Measurements from ENCODE around the gene NOTO. TPM values are rescaled to one million over a fixed set of nuclear protein-coding genes. Genes with fewer than 3 reads are reported as not detected.

NOTO gene
- total RNA-seq, 1 donor from 2014 or later = not detected

GRCh38 chr2:73232403-73233153 lies 30.2 kb downstream of the NOTO start:
- Mint-ChIP-seq H3K9me3 (no peaks in the 10 kb centered on the region), H3K27ac (no peak overlapping the region), H3K27me3 (ENCODE audit: insufficient read depth, low read depth) (peaks cover 4% of the 10 kb centered on the region), H3K4me1 (peaks cover 24% of the 10 kb centered on the region), H3K4me3 (peak overlapping the region; percentile 99), H3K36me3 (no peaks in the 10 kb centered on the region)
- H3K27me3 ChIP-seq = no peaks in the 10 kb centered on the region
- peak overlapping the region; percentile 86 for H3K4me3 ChIP-seq
- H3K4me1 ChIP-seq = peaks cover 14% of the 10 kb centered on the region
- peaks cover 31% of the 10 kb centered on the region for H4K20me1 ChIP-seq (ENCODE audit: low read depth)
- TF ChIP-seq EZH2phosphoT487 (IDR thresholded peaks at IDR 0.05) = no peak
- TF ChIP-seq CTCF (IDR thresholded peaks at IDR 0.05) = no peak
- no peak for TF ChIP-seq EZH2 (IDR thresholded peaks at IDR 0.05)
- no peak overlapping the region for H3K27ac ChIP-seq
- H3K9me3 ChIP-seq (ENCODE audit: low read depth) = no peaks in the 10 kb centered on the region
- H3K79me2 ChIP-seq (ENCODE audit: low read depth) = peaks cover 36% of the 10 kb centered on the region
- no peaks in the 10 kb centered on the region for H3K36me3 ChIP-seq
- peaks cover 11% of the 10 kb centered on the region for H3F3A ChIP-seq (ENCODE audit: low read depth)
- no peak for DNase-seq (ENCODE audit: low spot score)
- H2AFZ ChIP-seq (replicated peaks) = peak overlapping the region; percentile 70
- peak overlapping the region; percentile 22 for H3K9ac ChIP-seq
- peak overlapping the region; percentile 93 for H3K4me2 ChIP-seq

DNA sequence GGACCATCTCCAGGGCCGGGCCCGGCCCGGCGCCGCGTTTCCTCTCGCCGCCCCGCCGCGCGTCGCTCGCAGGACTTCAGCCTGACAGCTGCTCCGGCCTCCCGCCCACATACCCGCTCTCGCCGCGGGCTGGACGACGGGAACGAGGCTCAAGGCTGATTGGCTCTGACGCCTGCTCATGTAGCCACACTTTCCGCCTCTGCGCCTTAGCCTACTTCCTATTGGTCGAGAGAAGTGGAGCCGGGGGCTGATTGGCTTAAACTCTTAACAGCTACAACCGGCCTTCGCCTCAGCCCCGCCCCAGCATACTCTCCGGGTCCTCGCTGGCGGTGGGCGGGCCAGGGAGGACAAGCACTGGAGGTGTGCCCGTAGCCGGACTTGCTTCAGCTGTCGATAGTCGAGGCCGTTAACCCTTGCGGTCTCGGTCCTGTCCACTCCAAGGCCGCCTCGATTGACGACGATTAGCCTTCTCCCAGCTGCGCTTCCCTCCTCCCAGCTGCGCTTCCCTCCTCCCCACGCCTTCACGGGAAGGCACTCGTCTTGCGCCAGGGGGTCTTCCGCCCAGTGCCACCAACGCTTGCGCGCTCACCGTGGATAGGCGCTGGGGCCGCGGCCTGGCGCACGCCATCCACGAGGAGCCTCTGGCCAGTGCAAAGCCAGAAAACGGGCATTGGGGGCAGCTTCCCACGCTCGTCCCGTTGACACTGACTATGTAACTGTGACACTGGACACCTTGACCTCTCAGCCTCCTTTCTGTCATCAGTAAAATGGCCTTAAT lies 31.0 kb downstream of the NOTO start, which contains the start of gene PRADC1:
TSS of gene PRADC1 (minus strand) at position 86 of the 778 bp plus-strand sequence. CDS start at position 7, 79 bp downstream.
- H3K27ac ChIP-seq = peak within 1 kb of the TSS; percentile 23
- Mint-ChIP-seq H3K4me1 (peaks cover 28% of the 10 kb centered on the region), H3K36me3 (no peaks in the 10 kb centered on the region), H3K4me3 (peak within 1 kb of the TSS; percentile 99), H3K27me3 (ENCODE audit: insufficient read depth, low read depth) (peaks cover 4% of the 10 kb centered on the region), H3K9me3 (no peaks in the 10 kb centered on the region), H3K27ac (peak within 1 kb of the TSS; percentile 98)
- peak within 1 kb of the TSS; percentile 93 for H3K4me2 ChIP-seq
- peak within 1 kb of the TSS; percentile 86 for H3K4me3 ChIP-seq
- peaks cover 19% of the 10 kb centered on the region for H3F3A ChIP-seq (ENCODE audit: low read depth)
- peak within 1 kb of the TSS; percentile 22 for H3K9ac ChIP-seq
- H3K36me3 ChIP-seq = no peaks in the 10 kb centered on the region
- TF ChIP-seq EZH2phosphoT487 (IDR thresholded peaks at IDR 0.05) = peak; percentile 7
- TF ChIP-seq EZH2 (IDR thresholded peaks at IDR 0.05) = no peak
- peaks cover 17% of the 10 kb centered on the region for H3K4me1 ChIP-seq
- no peaks in the 10 kb centered on the region for H3K27me3 ChIP-seq
- H4K20me1 ChIP-seq (ENCODE audit: low read depth) = peaks cover 39% of the 10 kb centered on the region
- DNase-seq (ENCODE audit: low spot score) = peak; percentile 99
- no peaks in the 10 kb centered on the region for H3K9me3 ChIP-seq (ENCODE audit: low read depth)
- peaks cover 43% of the 10 kb centered on the region for H3K79me2 ChIP-seq (ENCODE audit: low read depth)
- peak within 1 kb of the TSS; percentile 70 for H2AFZ ChIP-seq (replicated peaks)

DNA sequence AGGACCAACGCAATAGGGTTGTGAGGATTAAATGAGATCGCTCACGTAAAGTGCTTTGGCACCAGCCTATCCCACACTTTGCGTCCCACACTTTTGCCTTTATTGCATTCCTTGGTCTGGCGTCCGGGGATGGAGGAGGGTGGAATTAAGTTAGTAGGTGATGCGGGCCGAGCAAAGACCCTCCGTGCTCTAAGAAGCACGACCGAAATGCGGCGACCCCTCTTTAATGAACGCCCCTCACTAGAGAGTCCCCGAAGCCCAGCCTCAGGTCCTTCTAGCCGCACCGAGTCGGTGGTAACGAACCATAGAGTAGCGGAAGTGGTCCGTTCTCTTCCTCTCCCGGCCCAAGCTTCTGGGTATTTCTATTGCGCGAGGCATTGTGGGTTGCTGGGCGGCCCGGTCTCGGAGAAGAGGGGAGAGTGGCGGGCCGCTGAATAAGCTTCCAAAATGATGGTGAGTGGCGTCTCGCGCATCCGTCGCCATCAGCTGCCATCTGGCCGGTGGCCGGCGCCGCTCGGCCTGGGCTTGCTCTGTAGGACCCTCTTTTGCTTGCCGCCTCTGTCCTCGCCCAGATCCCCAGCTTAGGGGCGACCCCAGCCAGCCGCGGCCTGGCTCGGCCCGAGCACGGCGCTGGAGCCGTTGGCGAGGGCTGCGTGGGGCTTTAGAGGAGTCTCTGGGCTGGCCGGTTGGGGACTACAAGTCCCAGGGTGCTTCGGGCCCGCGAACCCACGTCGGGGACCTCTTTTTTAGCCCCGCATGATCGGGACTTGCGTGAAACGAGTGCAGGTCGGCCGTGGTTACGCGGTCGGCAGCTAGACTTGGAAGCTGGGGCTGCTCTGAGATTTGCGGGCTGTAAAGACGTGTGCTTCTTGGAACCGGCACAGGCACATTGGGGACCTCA lies 31.8 kb downstream of the NOTO start, which contains the start of gene CCT7:
TSS of gene CCT7 (plus strand) at position 377 of the 901 bp plus-strand sequence. CDS start at position 448, 71 bp downstream.
- peaks cover 47% of the 10 kb centered on the region for H4K20me1 ChIP-seq (ENCODE audit: low read depth)
- H3K36me3 ChIP-seq = no peaks in the 10 kb centered on the region
- TF ChIP-seq EZH2phosphoT487 (IDR thresholded peaks at IDR 0.05) (peak; percentile 9), CTCF (IDR thresholded peaks at IDR 0.05) (no peak), EZH2 (IDR thresholded peaks at IDR 0.05) (no peak)
- peak within 1 kb of the TSS; percentile 86 for H3K4me3 ChIP-seq
- H3F3A ChIP-seq (ENCODE audit: low read depth) = peaks cover 20% of the 10 kb centered on the region
- H3K36me3 Mint-ChIP-seq = no peaks in the 10 kb centered on the region
- peaks cover 4% of the 10 kb centered on the region for H3K27me3 Mint-ChIP-seq (ENCODE audit: insufficient read depth, low read depth)
- H3K4me1 Mint-ChIP-seq = peaks cover 28% of the 10 kb centered on the region
- peaks cover 52% of the 10 kb centered on the region for H3K79me2 ChIP-seq (ENCODE audit: low read depth)
- H3K9ac ChIP-seq = peak within 1 kb of the TSS; percentile 98
- peak within 1 kb of the TSS; percentile 99 for H3K4me3 Mint-ChIP-seq
- no peaks in the 10 kb centered on the region for H3K9me3 ChIP-seq (ENCODE audit: low read depth)
- no peaks in the 10 kb centered on the region for H3K9me3 Mint-ChIP-seq
- no peaks in the 10 kb centered on the region for H3K27me3 ChIP-seq
- H3K4me2 ChIP-seq = peak within 1 kb of the TSS; percentile 78
- peak within 1 kb of the TSS; percentile 63 for H2AFZ ChIP-seq (replicated peaks)
- H3K27ac Mint-ChIP-seq = peak within 1 kb of the TSS; percentile 98
- H3K4me1 ChIP-seq = peaks cover 17% of the 10 kb centered on the region
- H3K27ac ChIP-seq = peak within 1 kb of the TSS; percentile 95
- peak; percentile 94 for DNase-seq (ENCODE audit: low spot score)
